Kidney epithelial cell (primary cell): ENCODE measurements around the gene C15orf39. TPM values are rescaled to one million over a fixed set of nuclear protein-coding genes. Genes with fewer than 3 reads are reported as not detected.

ENCODE experiments used
- DNase-seq: peaks from one replicate; pipeline ENCODE4 v3.0.0-alpha.2; 2010; ENCODE audit warnings: low read depth
- H3K27me3 ChIP-seq: 2 replicates; pipeline ENCODE4 v1.6.0; 2011; ENCODE audit warnings: low read length; ENCODE audit not compliant: control insufficient read depth, insufficient read depth
- H3K36me3 ChIP-seq: 2 replicates; pipeline ENCODE4 v1.5.1; 2011; ENCODE audit warnings: low read length; ENCODE audit not compliant: control insufficient read depth, insufficient read depth
- H3K4me3 ChIP-seq: 2 replicates; pipeline ENCODE4 v1.5.1; 2011; ENCODE audit warnings: low read depth, mild to moderate bottlenecking, control low read depth, low read length
- CTCF ChIP-seq: IDR thresholded peaks from 2 replicates; pipeline ENCODE4 v1.5.1; 2011; ENCODE audit warnings: mild to moderate bottlenecking, moderate library complexity, low read length, control low read depth, inconsistent platforms; ENCODE audit not compliant: insufficient read depth, poor library complexity, severe bottlenecking
- total RNA-seq: library from RNA; depleted of rRNA; stranded (reverse); fragments of >200 nt; gene quantifications from 2 replicates; pipeline ENCODE4 v1.2.3, GENCODE V29; 2015

The C15orf39 gene
- total RNA-seq, 1 donor from 2014 or later, result 26.8 TPM

- no peak for DNase-seq
- TF ChIP-seq CTCF, result no peak
- no peaks in the 10 kb centered on the region for H3K36me3 ChIP-seq
- no peaks in the 10 kb centered on the region for H3K27me3 ChIP-seq
- no peak overlapping the region for H3K4me3 ChIP-seq
Observed at GRCh38 chr15:75197062-75197630, 4.5 kb upstream of the C15orf39 start.

- Histone ChIP-seq H3K27me3 (no peaks in the 10 kb centered on the region), H3K4me3 (no peak overlapping the region), H3K36me3 (no peaks in the 10 kb centered on the region)
- no peak for TF ChIP-seq CTCF
- no peak for DNase-seq
Observed at GRCh38 chr15:75198560-75199356, 2.9 kb upstream of the C15orf39 start.

DNA sequence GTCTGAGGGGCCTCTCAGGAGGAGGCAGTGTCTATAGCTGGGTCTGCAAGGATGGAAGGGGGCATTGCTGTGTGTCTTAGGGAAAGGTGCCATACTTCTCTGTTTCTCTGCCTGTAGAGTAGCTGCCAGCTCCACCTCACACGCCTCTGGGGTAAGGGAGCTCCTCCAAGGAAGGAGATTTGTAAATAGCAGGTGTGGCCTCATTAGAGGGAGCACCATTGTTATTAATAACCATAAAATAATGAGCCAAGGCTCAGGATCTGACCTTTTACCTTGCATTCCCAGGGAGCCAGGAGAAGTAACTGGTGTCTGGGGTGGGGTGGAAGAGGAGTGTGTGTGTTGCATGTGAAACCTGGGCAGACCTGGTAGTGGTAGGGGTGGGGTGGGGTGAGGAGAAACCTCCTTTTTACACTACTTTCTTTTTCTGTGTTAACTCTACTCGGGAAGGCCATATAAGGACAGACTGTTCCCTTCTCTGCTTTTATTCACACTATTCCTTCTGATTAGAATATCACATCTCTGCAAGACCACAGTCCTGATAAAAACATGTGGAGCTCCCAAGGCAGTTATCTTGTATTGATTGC, 2.2 kb upstream of the C15orf39 start:
- Histone ChIP-seq H3K27me3 (no peaks in the 10 kb centered on the region), H3K4me3 (no peak overlapping the region), H3K36me3 (no peaks in the 10 kb centered on the region)
- no peak for TF ChIP-seq CTCF
- DNase-seq, result no peak

- TF ChIP-seq CTCF, result no peak
- H3K27me3 ChIP-seq, result no peaks in the 10 kb centered on the region
- H3K36me3 ChIP-seq, result no peaks in the 10 kb centered on the region
- no peak for DNase-seq
- H3K4me3 ChIP-seq, result no peak overlapping the region
Observed at GRCh38 chr15:75200391-75200764, 1.3 kb upstream of the C15orf39 start.

- no peak for DNase-seq
- Histone ChIP-seq H3K4me3 (peak overlapping the region; percentile 69), H3K36me3 (no peaks in the 10 kb centered on the region), H3K27me3 (no peaks in the 10 kb centered on the region)
- no peak for TF ChIP-seq CTCF
Observed at GRCh38 chr15:75200765-75201615, 692 bp upstream of the C15orf39 start.
